HFFc6 (cell line): Measurements from ENCODE around the gene FUT3. TPM values are rescaled to one million over a fixed set of nuclear protein-coding genes. Genes with fewer than 3 reads are reported as not detected.

ENCODE experiments used
- DNase-seq: peaks from one replicate; pipeline ENCODE4 v3.0.0-alpha.2; 2018
- H3K27ac Mint-ChIP-seq: 2 replicates; pipeline ENCODE4 v1.8.0; 2020; ENCODE audit warnings: mild to moderate bottlenecking, mixed read lengths
- H3K27me3 Mint-ChIP-seq: 2 replicates; pipeline ENCODE4 v1.8.0; 2021; ENCODE audit warnings: mild to moderate bottlenecking, moderate library complexity, mixed read lengths; ENCODE audit not compliant: insufficient read depth
- H3K36me3 Mint-ChIP-seq: 2 replicates; pipeline ENCODE4 v1.8.0; 2021; ENCODE audit warnings: low read depth, mixed read lengths
- H3K4me1 Mint-ChIP-seq: 2 replicates; pipeline ENCODE4 v1.8.0; 2020; ENCODE audit warnings: low read depth, mixed read lengths
- H3K4me3 Mint-ChIP-seq: 2 replicates; pipeline ENCODE4 v1.8.0; 2020; ENCODE audit warnings: mild to moderate bottlenecking, moderate library complexity, mixed read lengths
- H3K9me3 Mint-ChIP-seq: 2 replicates; pipeline ENCODE4 v1.8.0; 2020; ENCODE audit warnings: mild to moderate bottlenecking, mixed read lengths
- CTCF ChIP-seq: fragments of 200-600 bp; sonication (generic); IDR thresholded peaks from 2 replicates; pipeline ENCODE4 v1.5.0; 2021; ENCODE audit warnings: antibody characterized with exemption, mild to moderate bottlenecking
- total RNA-seq, 6 experiments: library from RNA; stranded (reverse); fragmentation: NEBNext Ultra II Directional; extraction: Animal tissue kit (Norgen Biotek cat#: 25700); gene quantifications; 2 replicates in 1 of 6; 3 replicates in 5 of 6; pipeline ENCODE4 v1.2.3, GENCODE V29; 2021

FUT3 gene
- total RNA-seq, 6 experiments from 2014 or later: not detected

- peaks cover 4% of the 10 kb centered on the region; the same call in 1 of the 2 replicates for H3K36me3 Mint-ChIP-seq
- no peaks in the 10 kb centered on the region for H3K4me1 Mint-ChIP-seq
- DNase-seq: no peak
- peak overlapping the region; percentile 21; the same call in 1 of the 2 replicates for H3K4me3 Mint-ChIP-seq
- H3K9me3 Mint-ChIP-seq: no peaks in the 10 kb centered on the region
- no peak for TF ChIP-seq CTCF
- peaks cover 30% of the 10 kb centered on the region for H3K27me3 Mint-ChIP-seq
- no peak overlapping the region for H3K27ac Mint-ChIP-seq
Observed at GRCh38 chr19:5827342-5827890, 23.8 kb downstream of the FUT3 start.

GRCh38 chr19:5826531-5827341 is 24.5 kb downstream of the FUT3 start:
- H3K36me3 Mint-ChIP-seq: peaks cover 4% of the 10 kb centered on the region; the same call in 1 of the 2 replicates
- no peaks in the 10 kb centered on the region for H3K4me1 Mint-ChIP-seq
- H3K4me3 Mint-ChIP-seq: peak overlapping the region; percentile 21; the same call in 1 of the 2 replicates
- no peaks in the 10 kb centered on the region for H3K9me3 Mint-ChIP-seq
- TF ChIP-seq CTCF: no peak
- DNase-seq: no peak
- peaks cover 30% of the 10 kb centered on the region for H3K27me3 Mint-ChIP-seq
- no peak overlapping the region for H3K27ac Mint-ChIP-seq

- no peak for TF ChIP-seq CTCF
- H3K4me1 Mint-ChIP-seq: no peaks in the 10 kb centered on the region
- peaks cover 32% of the 10 kb centered on the region for H3K27me3 Mint-ChIP-seq
- H3K4me3 Mint-ChIP-seq: no peak overlapping the region
- no peaks in the 10 kb centered on the region for H3K9me3 Mint-ChIP-seq
- no peak overlapping the region for H3K27ac Mint-ChIP-seq
- no peak for DNase-seq
- peaks cover 4% of the 10 kb centered on the region; the same call in 1 of the 2 replicates for H3K36me3 Mint-ChIP-seq
Observed at GRCh38 chr19:5825178-5825577, 26.1 kb downstream of the FUT3 start.

DNA sequence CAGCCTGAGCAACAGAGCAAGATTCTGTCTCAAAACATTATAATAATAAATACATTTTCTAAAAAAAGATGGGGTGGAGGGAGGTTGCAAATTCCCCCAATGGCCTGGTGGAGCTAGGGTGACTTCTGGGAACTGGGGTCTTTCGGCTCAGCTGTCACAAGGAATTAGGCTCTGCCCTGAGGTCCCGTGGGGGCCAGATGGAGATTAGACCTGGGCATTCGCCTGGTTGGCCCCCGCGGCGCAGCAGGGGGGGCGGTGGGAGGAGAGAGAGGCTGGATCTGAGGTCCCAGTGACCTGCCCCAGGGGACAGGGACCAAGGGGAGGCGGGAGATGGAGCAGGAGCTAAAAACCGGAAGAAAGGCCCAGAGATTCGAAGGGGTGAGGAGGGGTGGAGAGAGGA is 26.5 kb downstream of the FUT3 start:
- Mint-ChIP-seq H3K4me3 (no peak overlapping the region), H3K4me1 (no peaks in the 10 kb centered on the region), H3K27me3 (peaks cover 28% of the 10 kb centered on the region), H3K9me3 (no peaks in the 10 kb centered on the region), H3K36me3 (peaks cover 4% of the 10 kb centered on the region; the same call in 1 of the 2 replicates), H3K27ac (no peak overlapping the region)
- no peak for TF ChIP-seq CTCF
- DNase-seq: no peak

DNA sequence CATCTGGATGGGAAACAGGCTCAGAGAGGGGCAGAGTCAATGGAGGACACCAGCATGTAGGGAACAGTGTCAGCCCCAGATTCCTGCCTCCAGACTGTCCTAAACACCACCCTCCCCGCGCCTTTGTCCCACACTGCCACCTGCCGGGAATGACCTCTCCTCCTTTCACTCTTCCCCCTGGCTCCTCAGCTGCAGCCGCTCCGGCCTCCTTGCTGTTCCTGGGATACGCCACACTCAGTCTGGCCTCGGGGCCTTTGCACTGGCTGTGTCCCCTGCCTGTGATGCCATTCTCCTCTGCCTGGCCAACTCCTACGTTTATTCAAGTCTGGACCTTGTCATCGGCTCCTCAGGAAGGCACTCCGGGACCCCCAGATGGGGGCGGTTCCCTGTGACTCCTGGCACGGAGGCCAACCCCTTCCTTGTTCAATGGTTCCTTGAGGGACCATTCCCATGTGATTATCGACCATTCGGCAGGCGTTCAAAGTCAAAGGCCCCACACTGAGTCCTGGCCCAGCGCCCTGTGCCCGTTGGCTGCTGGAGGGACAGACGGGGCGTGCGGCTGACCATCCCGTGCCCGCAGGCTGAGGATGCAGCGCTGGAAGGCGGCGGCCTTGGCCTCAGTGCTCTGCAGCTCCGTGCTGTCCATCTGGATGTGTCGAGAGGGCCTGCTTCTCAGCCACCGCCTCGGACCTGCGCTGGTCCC is 27.5 kb downstream of the FUT3 start:
- peak; percentile 51; the same call in 1 of the 2 replicates for TF ChIP-seq CTCF
- Mint-ChIP-seq H3K9me3 (no peaks in the 10 kb centered on the region), H3K27me3 (peaks cover 23% of the 10 kb centered on the region), H3K27ac (no peak overlapping the region), H3K4me3 (no peak overlapping the region), H3K4me1 (no peaks in the 10 kb centered on the region), H3K36me3 (peaks cover 4% of the 10 kb centered on the region; the same call in 1 of the 2 replicates)
- no peak for DNase-seq
